ENCODE data around the gene TNFSF15. TPM values are rescaled to one million over a fixed set of nuclear protein-coding genes. Genes with fewer than 3 reads are reported as not detected.

The TNFSF15 gene
- polyA plus RNA-seq, 3 donors: 0.07 to 1.1 (median 0.11) TPM

GRCh38 chr9:114761523-114761922 is 44.3 kb downstream of the TNFSF15 start:
- H3K4me1 Mint-ChIP-seq: no peaks in the 10 kb centered on the region
- no peak for DNase-seq
- H3K9me3 ChIP-seq (replicated peaks in 1 of 2; ENCODE audit: control insufficient read depth in 1 of 2, insufficient read depth in 1 of 2, low read length in 2 of 2): peaks cover 0 to 4% of the 10 kb centered on the region in 2 donors
- H3K27ac Mint-ChIP-seq: no peak overlapping the region
- no peak overlapping the region for H3K27ac ChIP-seq (ENCODE audit: low read depth in 1 of 2, low read length in 2 of 2)
- no peaks in the 10 kb centered on the region for H4K20me1 ChIP-seq (ENCODE audit: insufficient read depth, low read length)
- intact Hi-C loops (cut with micrococcal nuclease): no loop called here
- no peak for TF ChIP-seq CTCF (IDR thresholded peaks at IDR 0.05)
- H3K9me3 Mint-ChIP-seq: peaks cover 0 to 4% (median 0%) of the 10 kb centered on the region in 7 donors
- no peak overlapping the region for H2AFZ ChIP-seq (ENCODE audit: insufficient read depth, low read depth, low read length, poor library complexity, severe bottlenecking)
- no peaks in the 10 kb centered on the region for H3K36me3 ChIP-seq (replicated peaks in 1 of 2; ENCODE audit: control insufficient read depth in 1 of 2, insufficient read depth in 2 of 2, low read length in 2 of 2)
- no peak overlapping the region for H3K4me2 ChIP-seq (replicated peaks; ENCODE audit: extremely low read depth, low read length, poor library complexity, severe bottlenecking)
- peaks cover 0 to 4% of the 10 kb centered on the region in 2 donors for H3K27me3 ChIP-seq (ENCODE audit: control insufficient read depth in 2 of 2, insufficient read depth in 2 of 2, low read length in 2 of 2)
- H3K36me3 Mint-ChIP-seq: no peaks in the 10 kb centered on the region
- no peaks in the 10 kb centered on the region for H3K79me2 ChIP-seq (ENCODE audit: insufficient read depth, low read length)
- no peak overlapping the region for H3K4me3 ChIP-seq (replicated peaks in 1 of 3; ENCODE audit: low read depth in 2 of 3, low read length in 3 of 3)
- no peak overlapping the region for H3K9ac ChIP-seq (ENCODE audit: insufficient read depth, low read length, poor library complexity, severe bottlenecking)
- WGBS (ENCODE audit: insufficient coverage): 100% methylated on average over 1 of the region's 2 CpGs
- H3K4me3 Mint-ChIP-seq: no peak overlapping the region
- peaks cover 0 to 8% (median 3%) of the 10 kb centered on the region in 3 donors for H3K27me3 Mint-ChIP-seq (ENCODE audit: low read depth in 3 of 3)
- H3K4me1 ChIP-seq (ENCODE audit: control insufficient read depth in 1 of 2, insufficient read depth in 2 of 2, low read length in 2 of 2): no peaks in the 10 kb centered on the region

GRCh38 chr9:114759512-114760341 is 46.1 kb downstream of the TNFSF15 start:
- Histone ChIP-seq H3K9ac (ENCODE audit: insufficient read depth, low read length, poor library complexity, severe bottlenecking) (no peak overlapping the region), H3K36me3 (replicated peaks in 1 of 2; ENCODE audit: control insufficient read depth in 1 of 2, insufficient read depth in 2 of 2, low read length in 2 of 2) (no peaks in the 10 kb centered on the region), H3K4me3 (replicated peaks in 1 of 3; ENCODE audit: low read depth in 2 of 3, low read length in 3 of 3) (no peak overlapping the region), H3K27ac (ENCODE audit: low read depth in 1 of 2, low read length in 2 of 2) (no peak overlapping the region), H3K4me1 (ENCODE audit: control insufficient read depth in 1 of 2, insufficient read depth in 2 of 2, low read length in 2 of 2) (peaks cover 0 to under 1% of the 10 kb centered on the region in 2 donors), H3K27me3 (ENCODE audit: control insufficient read depth in 2 of 2, insufficient read depth in 2 of 2, low read length in 2 of 2) (peaks cover 0 to 4% of the 10 kb centered on the region in 2 donors), H3K79me2 (ENCODE audit: insufficient read depth, low read length) (no peaks in the 10 kb centered on the region), H4K20me1 (ENCODE audit: insufficient read depth, low read length) (no peaks in the 10 kb centered on the region), H3K4me2 (replicated peaks; ENCODE audit: extremely low read depth, low read length, poor library complexity, severe bottlenecking) (no peak overlapping the region), H2AFZ (ENCODE audit: insufficient read depth, low read depth, low read length, poor library complexity, severe bottlenecking) (no peak overlapping the region), H3K9me3 (replicated peaks in 1 of 2; ENCODE audit: control insufficient read depth in 1 of 2, insufficient read depth in 1 of 2, low read length in 2 of 2) (peaks cover 0 to 4% of the 10 kb centered on the region in 2 donors)
- H3K4me1 Mint-ChIP-seq: peaks cover 5% of the 10 kb centered on the region
- 95% methylated on average over 7 of the region's 7 CpGs for WGBS (ENCODE audit: insufficient coverage)
- DNase-seq: no peak
- intact Hi-C loops (cut with micrococcal nuclease): no loop called here
- TF ChIP-seq CTCF (IDR thresholded peaks at IDR 0.05): no peak
- H3K4me3 Mint-ChIP-seq: no peak overlapping the region
- H3K9me3 Mint-ChIP-seq: peaks cover 0 to 4% (median 0%) of the 10 kb centered on the region in 7 donors
- H3K36me3 Mint-ChIP-seq: no peaks in the 10 kb centered on the region
- no peak overlapping the region for H3K27ac Mint-ChIP-seq
- peaks cover 1 to 6% (median 3%) of the 10 kb centered on the region in 3 donors for H3K27me3 Mint-ChIP-seq (ENCODE audit: low read depth in 3 of 3)

Data from CD14-positive monocyte (primary cell).